A673 (cell line): ENCODE results near the gene CCDC57. TPM values are rescaled to one million over a fixed set of nuclear protein-coding genes. Genes with fewer than 3 reads are reported as not detected.

ENCODE experiments used
- BruUV-seq: library from RNA; stranded (reverse); fragments of 400-500 nt; replicated peaks from 2 replicates; lab custom pipeline; 2021; lab: Mats Ljungman, UMichigan
- CTCF ChIA-PET: fragments of 300-600 bp; sonication (Branson Sonifier 250); formaldehyde crosslinking; loops from one replicate; lab custom pipeline; 2022; ENCODE audit warnings: antibody characterized with exemption; lab: Charles Lee
- POLR2A ChIA-PET: fragments of 300-600 bp; sonication (Branson Sonifier 250); formaldehyde crosslinking; loops from one replicate; lab custom pipeline; 2022; ENCODE audit warnings: antibody characterized with exemption; ENCODE audit not compliant: low non-redundant PET; lab: Charles Lee
- DNase-seq: peaks from one replicate; pipeline ENCODE4 v3.0.0-alpha.2; 2015; ENCODE audit warnings: low spot score
- H3K27ac ChIP-seq: fragments of 200-600 bp; sonication (generic); 2 replicates; pipeline ENCODE4 v1.5.1; 2016; ENCODE audit warnings: mixed run types, low read depth, mild to moderate bottlenecking, mixed read lengths, antibody characterized with exemption, low read length; ENCODE audit not compliant: poor library complexity, severe bottlenecking
- H3K27me3 ChIP-seq: fragments of 200-600 bp; sonication (generic); replicated peaks from 2 replicates; pipeline ENCODE4 v1.6.1; 2017; ENCODE audit warnings: mixed run types, low read depth, mild to moderate bottlenecking, mixed read lengths, antibody characterized with exemption, low read length; ENCODE audit not compliant: insufficient read depth, poor library complexity
- H3K36me3 ChIP-seq: fragments of 200-600 bp; sonication (generic); 2 replicates; pipeline ENCODE4 v1.6.1; 2016; ENCODE audit warnings: mixed run types, mild to moderate bottlenecking, mixed read lengths, antibody characterized with exemption, low read length; ENCODE audit not compliant: insufficient read depth, poor library complexity, severe bottlenecking
- H3K4me1 ChIP-seq: fragments of 200-600 bp; sonication (generic); 2 replicates; pipeline ENCODE4 v1.6.1; 2017; ENCODE audit warnings: mixed run types, mild to moderate bottlenecking, mixed read lengths, antibody characterized with exemption, low read length; ENCODE audit not compliant: insufficient read depth, poor library complexity, severe bottlenecking
- H3K4me3 ChIP-seq: fragments of 200-600 bp; sonication (generic); 2 replicates; pipeline ENCODE4 v1.5.1; 2016; ENCODE audit warnings: low read depth, mixed run types, mild to moderate bottlenecking, mixed read lengths, low read length; ENCODE audit not compliant: poor library complexity, severe bottlenecking
- H3K9me3 ChIP-seq: fragments of 200-600 bp; sonication (generic); 2 replicates; pipeline ENCODE4 v1.6.1; 2016; ENCODE audit warnings: mixed run types, low read depth, mild to moderate bottlenecking, mixed read lengths, antibody characterized with exemption, low read length; ENCODE audit not compliant: poor library complexity, severe bottlenecking
- CTCF ChIP-seq: fragments of 300-800, 200-600 bp; sonication (generic); conservative IDR thresholded peaks from 2 replicates; pipeline ENCODE4 v1.5.1; 2017; ENCODE audit warnings: low read depth, mild to moderate bottlenecking, antibody characterized with exemption, low read length, moderate library complexity, mixed read lengths
- EZH2 ChIP-seq: fragments of 200-600 bp; sonication (generic); IDR thresholded peaks from 2 replicates; pipeline ENCODE4 v1.6.1; 2017; ENCODE audit warnings: borderline replicate concordance, low read depth, mild to moderate bottlenecking, mixed read lengths, antibody characterized with exemption, low read length; ENCODE audit not compliant: poor library complexity, severe bottlenecking
- intact Hi-C: fragments of 100-400 bp; cut with micrococcal nuclease; formaldehyde crosslinking; loops from one replicate; pipeline ENCODE4 v1.10.0; 2022; ENCODE audit not compliant: unreplicated experiment
- total RNA-seq: library from RNA; stranded (reverse); gene quantifications from 2 replicates; pipeline ENCODE4 v1.2.3, GENCODE V29; 2021

Gene CCDC57
- total RNA-seq, 1 experiment from 2014 or later = 43.6 TPM

- Histone ChIP-seq H3K9me3 (no peaks in the 10 kb centered on the region), H3K27ac (peak overlapping the region; percentile 56), H3K4me1 (peaks cover 63% of the 10 kb centered on the region), H3K27me3 (no peaks in the 10 kb centered on the region), H3K4me3 (no peak overlapping the region), H3K36me3 (peaks cover 42% of the 10 kb centered on the region)
- TF ChIP-seq CTCF (no peak), EZH2 (no peak)
- intact Hi-C loops = loop anchor here (10.0 kb wide), 1 partner anchor 173 kb away; the partner anchor contains the start of genes HEXD and OGFOD3
- DNase-seq = no peak
- no TSS peak for BruUV-seq
- POLR2A ChIA-PET = interaction anchor here (0.6 kb wide), 1 partner anchor 276 kb away, joined by 16 read pairs; no protein-coding TSS in a partner anchor
- CTCF ChIA-PET = interaction anchor here (0.5 kb wide), 1 partner anchor 12 kb away, joined by 4 read pairs; no protein-coding TSS in a partner anchor
Measured at GRCh38 chr17:82241183-82241925, 28.7 kb upstream of the CCDC57 start.

DNA sequence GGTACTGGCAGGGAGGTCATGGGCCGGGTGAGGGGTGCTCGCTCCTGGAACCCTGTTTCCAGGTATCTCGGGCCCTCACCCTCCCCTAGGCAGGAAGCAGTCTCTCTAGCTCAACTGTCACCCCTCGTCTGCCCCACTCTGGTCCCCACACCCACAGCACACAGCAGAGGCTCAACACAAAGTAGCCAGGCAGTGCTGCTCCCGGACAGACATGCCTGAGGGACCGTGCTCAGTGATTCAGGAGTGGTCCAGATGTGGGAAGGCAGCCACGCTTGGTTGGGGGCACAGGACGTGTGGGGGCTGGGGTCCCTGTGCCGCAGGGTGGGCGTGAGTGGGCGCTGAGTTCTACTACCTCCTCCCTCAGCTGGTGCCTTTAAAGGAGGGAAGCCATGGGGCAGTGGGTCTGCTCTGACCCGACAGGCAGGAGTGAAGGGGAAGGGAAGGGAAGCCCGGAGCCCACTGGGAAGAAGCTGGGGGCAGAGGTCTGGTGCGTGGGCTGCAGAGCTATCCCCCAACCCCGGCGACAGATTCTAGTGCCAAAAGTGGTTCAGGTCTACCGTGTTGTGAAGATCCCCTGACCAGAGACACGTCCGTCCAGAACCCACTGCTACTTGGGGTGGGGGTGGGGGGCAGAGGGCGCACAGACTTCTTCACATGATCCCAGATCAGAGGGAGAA is 28.0 kb upstream of the CCDC57 start:
- no peak for DNase-seq
- H3K36me3 ChIP-seq = peaks cover 35% of the 10 kb centered on the region
- no peaks in the 10 kb centered on the region for H3K9me3 ChIP-seq
- peak overlapping the region; percentile 37 for H3K27ac ChIP-seq
- no peak overlapping the region for H3K4me3 ChIP-seq
- intact Hi-C loops = loop anchor here (10.0 kb wide), 1 partner anchor 174 kb away; the partner anchor contains the start of genes HEXD and OGFOD3
- ChIA-PET CTCF (interaction anchor here (0.5 to 0.7 kb wide), 2 partner anchors 13 to 50 kb away, joined by 4 to 5 read pairs; no protein-coding TSS in a partner anchor), POLR2A (interaction anchor here (0.6 kb wide), 1 partner anchor 277 kb away, joined by 16 read pairs; no protein-coding TSS in a partner anchor)
- no peaks in the 10 kb centered on the region for H3K27me3 ChIP-seq
- TF ChIP-seq EZH2 = no peak
- TF ChIP-seq CTCF = no peak
- H3K4me1 ChIP-seq = peaks cover 63% of the 10 kb centered on the region
- no TSS peak for BruUV-seq

- POLR2A ChIA-PET = no interaction called here
- no peak for DNase-seq
- H3K36me3 ChIP-seq = peaks cover 29% of the 10 kb centered on the region
- CTCF ChIA-PET = no interaction called here
- H3K4me1 ChIP-seq = peaks cover 59% of the 10 kb centered on the region
- intact Hi-C loops = loop anchor here (2.0 to 10.0 kb wide), 2 partner anchors 59 to 175 kb away; partner anchors contain the start of genes HEXD and OGFOD3
- TF ChIP-seq EZH2 = no peak
- TF ChIP-seq CTCF = no peak
- no peaks in the 10 kb centered on the region for H3K27me3 ChIP-seq
- no TSS peak for BruUV-seq
- no peak overlapping the region for H3K4me3 ChIP-seq
- H3K9me3 ChIP-seq = no peaks in the 10 kb centered on the region
- peak overlapping the region; percentile 37 for H3K27ac ChIP-seq
Measured at GRCh38 chr17:82239926-82240505, 27.4 kb upstream of the CCDC57 start.
